Suprapubic skin (tissue), 4 donors: Measurements from ENCODE around the gene TRIM15.
A peak's percentile ranks its signal among the peaks of the same experiment; 100 is the strongest.

Source experiments
- CTCF ChIP-seq, 2 donors: fragments of 200-600 bp in 1 of 2; fragments of 450-650 bp in 1 of 2; sonication (generic) in 1 of 2; IDR thresholded peaks; one replicate each; pipeline ENCODE4 v1.5.1; 2016 to 2019; ENCODE audit warnings: antibody characterized with exemption in 2 of 2, mild to moderate bottlenecking in 1 of 2, moderate library complexity in 1 of 2
- POLR2A ChIP-seq, 2 donors: fragments of 450-650 bp; IDR thresholded peaks; one replicate each; pipeline ENCODE4 v1.6.1; 2017; ENCODE audit warnings: antibody characterized with exemption in 2 of 2, mild to moderate bottlenecking in 2 of 2, moderate library complexity in 2 of 2
- POLR2AphosphoS5 ChIP-seq, 3 donors: sonication (generic); formaldehyde crosslinking; IDR thresholded peaks; one replicate each; pipeline ENCODE4 v1.6.1; 2017; ENCODE audit warnings: antibody characterized with exemption in 3 of 3

DNA sequence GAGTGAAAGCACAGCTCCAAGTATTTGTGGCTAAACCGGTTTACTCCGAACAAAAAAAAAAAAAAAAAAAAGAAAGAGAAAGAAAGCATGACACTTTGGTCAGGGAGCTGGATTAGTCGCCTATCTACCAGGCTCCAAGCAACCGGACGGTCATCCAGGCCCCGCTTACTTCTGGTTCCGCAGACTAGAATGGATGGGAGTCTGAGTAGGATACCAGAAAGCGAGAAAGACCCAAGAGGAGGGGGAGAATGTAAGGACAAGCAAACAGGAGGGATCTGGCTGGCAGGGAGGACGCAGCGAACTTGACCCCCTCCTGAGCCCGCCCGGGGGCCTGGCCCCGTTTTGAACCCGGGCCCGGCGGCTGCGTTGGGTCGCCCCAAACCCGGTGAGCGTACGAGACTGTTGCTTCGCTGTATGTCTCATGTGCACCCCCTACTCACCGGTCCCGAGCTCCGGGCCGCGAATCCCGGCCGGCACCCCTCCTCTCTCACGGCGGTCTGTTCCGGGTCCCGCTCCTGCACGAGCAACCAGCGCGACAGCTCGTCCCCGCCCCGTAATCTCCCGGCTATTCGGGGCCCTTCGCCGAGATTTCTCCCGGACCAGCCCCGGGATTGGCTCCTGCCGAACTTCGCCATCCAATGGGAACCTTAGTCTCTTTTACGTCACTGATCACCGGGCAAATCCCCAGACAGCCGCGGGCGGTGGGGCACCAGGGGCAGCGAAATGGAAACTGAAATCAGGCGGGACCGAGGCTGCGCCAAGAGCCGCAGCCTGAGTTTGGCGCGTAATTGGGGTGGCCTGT is 49.7 kb downstream of the TRIM15 start, which contains the start of gene TRIM26:
- TF ChIP-seq CTCF (IDR thresholded peaks at IDR 0.05) (no peak), POLR2A (IDR thresholded peaks at IDR 0.05) (peak; percentile 92 to 94), POLR2AphosphoS5 (IDR thresholded peaks at IDR 0.05) (peak; percentile 26 to 81 (median 81))
